Gastrocnemius medialis (tissue), 4 donors: Measurements from ENCODE around the gene WLS. TPM values are rescaled to one million over a fixed set of nuclear protein-coding genes. Genes with fewer than 3 reads are reported as not detected.

Source experiments
- ATAC-seq, 2 donors: fragments of 150-250 bp; one replicate each; pipeline ENCODE4 v1.9.1; 2016
- DNase-seq, 2 donors: peaks; one replicate each; pipeline ENCODE4 v3.0.0-alpha.2; 2019
- H3K27ac ChIP-seq, 4 donors: fragments of 200-600 bp; sonication (generic); 1 replicate in 1 of 4; 2 replicates in 3 of 4; pipeline ENCODE4 v1.5.1; 2016 to 2018; ENCODE audit warnings: mild to moderate bottlenecking in 2 of 4, moderate library complexity in 1 of 4
- H3K27me3 ChIP-seq, 3 donors: fragments of 200-600 bp; sonication (generic) in 2 of 3; 1 replicate in 1 of 3; 2 replicates in 2 of 3; pipeline versions ENCODE4 v1.5.1 to v1.6.0; 2016 to 2019; ENCODE audit warnings: mild to moderate bottlenecking in 1 of 3, moderate library complexity in 1 of 3
- H3K36me3 ChIP-seq, 2 donors: fragments of 200-600 bp; sonication (generic) in 1 of 2; one replicate each; pipeline ENCODE4 v1.5.1; 2017 to 2018
- H3K4me1 ChIP-seq, 2 donors: fragments of 200-600 bp; sonication (generic) in 1 of 2; one replicate each; pipeline ENCODE4 v1.5.1; 2016 to 2017; ENCODE audit warnings: mild to moderate bottlenecking in 2 of 2
- H3K4me3 ChIP-seq, 4 donors: fragments of 200-600 bp; sonication (generic) in 3 of 4; 1 replicate in 1 of 4; 2 replicates in 3 of 4; pipeline ENCODE4 v1.5.1; 2016 to 2019; ENCODE audit warnings: mild to moderate bottlenecking in 2 of 4
- H3K9me3 ChIP-seq, 3 donors: fragments of 200-600 bp; sonication (generic) in 2 of 3; 1 replicate in 1 of 3; 2 replicates in 2 of 3; pipeline ENCODE4 v1.5.1; 2016 to 2019
- POLR2A ChIP-seq, 2 donors: fragments of 450-650 bp; IDR thresholded peaks; one replicate each; pipeline ENCODE4 v1.6.1; 2017; ENCODE audit warnings: antibody characterized with exemption in 2 of 2, mild to moderate bottlenecking in 2 of 2, moderate library complexity in 2 of 2
- in situ Hi-C, 4 donors: fragments of 200-750 bp; cut with MboI; loops; one replicate each; pipeline versions ENCODE4 v1.15.0 to v1.8.0; 2017; ENCODE audit warnings: low sequenced_read_pairs in 4 of 4
- intact Hi-C: fragments of 100-400 bp; cut with DNase I; formaldehyde crosslinking; loops from one replicate; pipeline ENCODE4 v1.15.1; 2023; ENCODE audit warnings: low total_unique reads
- total RNA-seq, 4 donors: library from RNA; depleted of rRNA; stranded (reverse); fragments of >200 nt; gene quantifications; one replicate each; pipeline versions ENCODE4 v1.1.0 to v1.2.3, GENCODE V29; 2016
- TF ChIP-seq, protein P1 (sequence below), 5 experiments: fragments of 450-650 bp in 3 of 5; fragments of 200-600 bp in 2 of 5; sonication (generic) in 2 of 5; IDR thresholded peaks in 4 of 5; conservative IDR thresholded peaks in 1 of 5; 1 replicate in 4 of 5; 2 replicates in 1 of 5; pipeline ENCODE4 v1.5.1; 2016 to 2019; ENCODE audit warnings: antibody characterized with exemption in 5 of 5, mild to moderate bottlenecking in 3 of 5, moderate library complexity in 3 of 5

Gene WLS
- total RNA-seq, 4 donors from 2014 or later, result 8.6 to 15.7 (median 11.6) TPM

DNA sequence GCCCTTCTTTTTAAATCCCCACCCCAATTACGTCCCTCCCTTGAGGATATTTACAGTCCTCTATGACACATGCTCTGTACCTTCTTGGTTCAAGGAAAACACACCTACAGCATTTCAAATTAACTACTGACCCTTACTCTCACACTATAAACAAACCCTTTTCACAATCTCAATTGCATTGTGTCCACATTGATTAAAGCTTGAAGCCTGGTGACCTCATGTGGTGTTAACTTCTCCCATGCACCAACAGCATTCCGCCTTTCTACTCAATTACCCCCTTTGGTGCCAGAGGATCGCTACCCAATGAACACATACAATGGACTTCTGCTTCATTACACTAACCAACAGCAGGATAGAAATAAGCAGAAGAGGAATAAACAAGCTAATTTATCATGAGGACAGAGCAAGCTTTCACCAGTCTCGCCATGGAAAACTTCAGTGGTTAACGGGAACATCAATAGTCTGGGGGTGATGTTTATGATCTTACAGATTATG, 15.2 kb downstream of the WLS start:
- H3K27ac ChIP-seq, result no peak overlapping the region
- peaks cover 14 to 27% of the 10 kb centered on the region in 2 donors for H3K4me1 ChIP-seq
- no peaks in the 10 kb centered on the region for H3K9me3 ChIP-seq
- in situ Hi-C loops, result no loop called here
- no peaks in the 10 kb centered on the region for H3K27me3 ChIP-seq
- H3K36me3 ChIP-seq, result no peaks in the 10 kb centered on the region
- no peak overlapping the region for H3K4me3 ChIP-seq
- no peak for DNase-seq
- TF ChIP-seq POLR2A (IDR thresholded peaks at IDR 0.05), result no peak
- TF ChIP-seq, protein P1, sequence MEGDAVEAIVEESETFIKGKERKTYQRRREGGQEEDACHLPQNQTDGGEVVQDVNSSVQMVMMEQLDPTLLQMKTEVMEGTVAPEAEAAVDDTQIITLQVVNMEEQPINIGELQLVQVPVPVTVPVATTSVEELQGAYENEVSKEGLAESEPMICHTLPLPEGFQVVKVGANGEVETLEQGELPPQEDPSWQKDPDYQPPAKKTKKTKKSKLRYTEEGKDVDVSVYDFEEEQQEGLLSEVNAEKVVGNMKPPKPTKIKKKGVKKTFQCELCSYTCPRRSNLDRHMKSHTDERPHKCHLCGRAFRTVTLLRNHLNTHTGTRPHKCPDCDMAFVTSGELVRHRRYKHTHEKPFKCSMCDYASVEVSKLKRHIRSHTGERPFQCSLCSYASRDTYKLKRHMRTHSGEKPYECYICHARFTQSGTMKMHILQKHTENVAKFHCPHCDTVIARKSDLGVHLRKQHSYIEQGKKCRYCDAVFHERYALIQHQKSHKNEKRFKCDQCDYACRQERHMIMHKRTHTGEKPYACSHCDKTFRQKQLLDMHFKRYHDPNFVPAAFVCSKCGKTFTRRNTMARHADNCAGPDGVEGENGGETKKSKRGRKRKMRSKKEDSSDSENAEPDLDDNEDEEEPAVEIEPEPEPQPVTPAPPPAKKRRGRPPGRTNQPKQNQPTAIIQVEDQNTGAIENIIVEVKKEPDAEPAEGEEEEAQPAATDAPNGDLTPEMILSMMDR (IDR thresholded peaks at IDR 0.05 in 4 of 5, conservative IDR thresholded peaks at IDR 0.05 in 1 of 5), result no peak
- no peak for ATAC-seq
- intact Hi-C loops, result no loop called here

DNA sequence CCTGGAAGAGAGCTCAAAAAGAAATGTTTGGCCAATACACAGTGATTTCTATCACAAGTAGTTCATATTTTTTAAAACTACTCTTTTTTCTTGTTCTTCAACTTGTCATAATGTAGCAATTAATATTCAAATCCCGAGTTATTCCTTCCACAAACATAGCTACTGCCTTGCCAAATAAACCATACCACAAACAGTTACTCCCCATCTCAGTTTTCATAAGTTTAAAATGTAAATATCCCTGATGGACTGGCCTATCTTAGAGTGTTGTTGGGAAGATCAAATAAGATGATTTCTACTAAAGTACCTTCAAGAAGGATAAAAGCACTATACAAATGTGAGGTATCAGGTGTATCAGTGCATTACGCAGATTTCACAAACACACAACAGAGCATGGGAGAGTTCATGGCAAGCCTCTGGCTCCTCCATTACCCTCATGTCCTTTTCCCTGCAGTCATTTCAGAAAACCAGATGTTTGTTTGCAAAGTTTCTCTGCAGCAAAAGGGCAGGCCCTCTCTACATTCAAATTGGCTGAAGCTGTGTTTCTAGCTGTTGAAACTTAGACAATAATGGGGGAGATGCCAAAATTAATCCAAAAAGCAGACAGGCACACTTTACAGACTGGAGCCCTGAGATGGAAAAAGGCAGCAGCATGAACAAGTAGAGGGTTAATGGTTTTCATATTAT, 16.1 kb downstream of the WLS start:
- in situ Hi-C loops (no loop called here), intact Hi-C loops (no loop called here)
- no peak overlapping the region for H3K27ac ChIP-seq
- no peak overlapping the region for H3K4me3 ChIP-seq
- H3K4me1 ChIP-seq, result peaks cover 14 to 27% of the 10 kb centered on the region in 2 donors
- TF ChIP-seq, protein P1 (IDR thresholded peaks at IDR 0.05 in 4 of 5, conservative IDR thresholded peaks at IDR 0.05 in 1 of 5), result no peak
- TF ChIP-seq POLR2A (IDR thresholded peaks at IDR 0.05), result no peak
- H3K36me3 ChIP-seq, result no peaks in the 10 kb centered on the region
- no peaks in the 10 kb centered on the region for H3K9me3 ChIP-seq
- no peak for DNase-seq
- no peak for ATAC-seq
- no peaks in the 10 kb centered on the region for H3K27me3 ChIP-seq

DNA sequence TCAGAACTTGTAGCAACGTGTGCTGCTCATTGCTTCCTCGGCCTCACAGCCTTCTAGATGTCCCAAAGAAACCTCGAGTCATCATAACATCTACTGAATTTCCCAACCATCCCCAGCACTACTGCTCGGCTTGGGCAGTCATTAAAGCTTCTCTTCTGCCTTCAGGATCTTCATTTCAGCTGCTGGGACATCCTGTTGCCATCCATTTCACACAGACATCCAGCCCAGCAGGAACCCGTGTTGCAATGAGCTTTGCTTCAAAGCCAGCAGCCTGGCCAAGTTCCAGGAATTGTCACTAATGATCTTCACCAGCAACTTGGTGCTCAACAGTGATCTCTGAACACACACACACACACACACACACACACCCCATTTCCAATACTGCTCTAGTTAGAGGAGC, 18.5 kb downstream of the WLS start:
- H3K4me3 ChIP-seq, result no peak overlapping the region
- no peak for TF ChIP-seq POLR2A (IDR thresholded peaks at IDR 0.05)
- in situ Hi-C loops (no loop called here), intact Hi-C loops (loop anchor here (2.0 kb wide), 1 partner anchor 15 kb away; no protein-coding TSS in a partner anchor)
- no peaks in the 10 kb centered on the region for H3K36me3 ChIP-seq
- ATAC-seq (peak; percentile 90), DNase-seq (peak; percentile 54 to 76)
- H3K27me3 ChIP-seq, result no peaks in the 10 kb centered on the region
- H3K9me3 ChIP-seq, result no peaks in the 10 kb centered on the region
- H3K4me1 ChIP-seq, result peaks cover 14 to 19% of the 10 kb centered on the region in 2 donors
- H3K27ac ChIP-seq, result peak overlapping the region in 3 of 4 donors; percentile 46 to 61 (median 48)

DNA sequence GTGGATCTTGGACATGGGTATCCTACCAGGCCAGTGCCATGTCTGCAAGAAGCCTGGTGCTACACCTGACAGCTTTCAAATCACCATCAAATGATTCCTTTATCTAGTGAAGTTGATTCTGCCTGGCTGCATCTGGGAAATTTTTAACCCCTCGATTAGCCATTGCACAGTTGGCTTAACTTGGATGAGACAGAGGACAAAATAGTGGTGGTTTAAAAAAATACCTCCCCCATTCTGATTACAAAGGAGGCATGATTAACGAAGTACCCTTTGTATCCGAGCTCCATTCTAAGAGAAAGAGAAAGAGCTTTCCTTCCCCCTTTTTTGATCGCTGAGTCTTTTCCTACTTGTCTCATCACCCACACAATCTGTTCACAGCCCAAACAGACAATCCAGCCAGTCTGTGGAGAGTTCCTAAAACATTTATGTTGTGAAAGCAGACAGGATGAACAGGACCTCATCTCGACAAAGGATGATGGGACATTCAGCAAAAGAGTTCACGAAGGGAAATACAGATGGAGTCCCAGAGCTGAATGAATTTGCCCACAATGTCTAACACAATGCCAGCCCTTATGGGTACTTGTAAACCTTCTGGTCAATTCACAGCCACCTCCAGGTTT, 20.5 kb downstream of the WLS start:
- Histone ChIP-seq H3K9me3 (no peaks in the 10 kb centered on the region), H3K4me3 (no peak overlapping the region), H3K36me3 (no peaks in the 10 kb centered on the region), H3K4me1 (peaks cover 16 to 22% of the 10 kb centered on the region in 2 donors), H3K27ac (no peak overlapping the region), H3K27me3 (no peaks in the 10 kb centered on the region)
- in situ Hi-C loops (no loop called here), intact Hi-C loops (no loop called here)
- TF ChIP-seq, protein P1 (IDR thresholded peaks at IDR 0.05 in 4 of 5, conservative IDR thresholded peaks at IDR 0.05 in 1 of 5), result no peak
- no peak for TF ChIP-seq POLR2A (IDR thresholded peaks at IDR 0.05)
- DNase-seq (no peak), ATAC-seq (no peak)

DNA sequence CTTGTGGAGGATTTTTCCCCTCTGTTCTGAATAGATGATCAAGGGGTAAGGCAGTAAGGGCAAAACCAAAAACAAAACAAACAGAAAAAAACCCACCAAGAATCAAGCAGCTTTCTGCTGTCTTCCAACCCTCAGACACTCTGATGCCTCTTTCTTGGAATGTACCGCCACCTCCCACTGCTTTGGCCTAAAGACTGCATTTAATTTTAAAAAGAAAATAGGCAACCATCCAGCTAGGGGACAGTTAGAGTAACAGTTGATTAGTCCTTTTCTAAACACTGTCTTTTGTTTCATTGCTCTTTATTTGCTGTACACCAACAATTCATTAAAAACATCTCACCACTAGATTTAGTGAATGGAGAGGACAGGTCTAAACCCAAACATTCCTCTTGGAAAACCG, 21.5 kb downstream of the WLS start:
- Histone ChIP-seq H3K4me3 (no peak overlapping the region), H3K27ac (no peak overlapping the region), H3K27me3 (no peaks in the 10 kb centered on the region), H3K4me1 (peaks cover 22 to 29% of the 10 kb centered on the region in 2 donors), H3K9me3 (no peaks in the 10 kb centered on the region), H3K36me3 (no peaks in the 10 kb centered on the region)
- DNase-seq (no peak), ATAC-seq (no peak)
- intact Hi-C loops (no loop called here), in situ Hi-C loops (no loop called here)
- TF ChIP-seq POLR2A (IDR thresholded peaks at IDR 0.05), result no peak
